Adrenal gland (tissue), 12 donors: Measurements from ENCODE around the gene ASCL2. TPM values are rescaled to one million over a fixed set of nuclear protein-coding genes. Genes with fewer than 3 reads are reported as not detected.

Source experiments
- DNase-seq, 7 donors: peaks; one replicate each; pipeline ENCODE4 v3.0.0-alpha.2; 2019 to 2020
- H3K27ac ChIP-seq, 5 donors: fragments of 200-600 bp; sonication (generic) in 4 of 5; 1 replicate in 3 of 5; 2 replicates in 2 of 5; pipeline versions ENCODE4 v1.5.1 to v1.8.0; 2016 to 2020; ENCODE audit warnings: mild to moderate bottlenecking in 1 of 5
- H3K27me3 ChIP-seq: fragments of 200-600 bp; 2 replicates; pipeline ENCODE4 v1.8.0; 2021
- H3K36me3 ChIP-seq, 2 donors: fragments of 200-600 bp; replicated peaks in 1 of 2; 1 replicate in 1 of 2; 2 replicates in 1 of 2; pipeline versions ENCODE4 v1.5.1 to v1.8.0; 2018 to 2022
- H3K4me1 ChIP-seq, 2 donors: fragments of 200-600 bp; replicated peaks in 1 of 2; 1 replicate in 1 of 2; 2 replicates in 1 of 2; pipeline versions ENCODE4 v1.5.1 to v1.8.0; 2018 to 2021
- H3K4me3 ChIP-seq, 4 donors: fragments of 200-600 bp; sonication (generic) in 3 of 4; one replicate each; pipeline ENCODE4 v1.5.1; 2016 to 2018
- H3K9me3 ChIP-seq, 3 donors: fragments of 200-600 bp; sonication (generic) in 1 of 3; replicated peaks in 1 of 3; 1 replicate in 2 of 3; 2 replicates in 1 of 3; pipeline versions ENCODE4 v1.5.1 to v1.8.0; 2016 to 2021
- CTCF ChIP-seq, 6 experiments: fragments of 450-650 bp in 4 of 6; fragments of 200-600 bp in 2 of 6; sonication (generic) in 1 of 6; IDR thresholded peaks; 1 replicate in 5 of 6; 2 replicates in 1 of 6; pipeline versions ENCODE4 v1.5.1 to v1.8.0; 2016 to 2021; ENCODE audit warnings: antibody characterized with exemption in 6 of 6, mild to moderate bottlenecking in 2 of 6, moderate library complexity in 1 of 6
- POLR2A ChIP-seq, 2 donors: fragments of 450-650 bp; IDR thresholded peaks; one replicate each; pipeline ENCODE4 v1.6.1; 2017; ENCODE audit warnings: antibody characterized with exemption in 2 of 2, mild to moderate bottlenecking in 2 of 2, moderate library complexity in 1 of 2
- WGBS, 4 donors: extraction: QIAGEN DNeasy Blood & Tissue Kit in 2 of 4; methylation state at CpG; one replicate each; pipeline versions ENCODE4 v1.1.5 to v1.1.7; 2013 to 2017; 5-methylcytosine and 5-hydroxymethylcytosine counted together
- intact Hi-C, 2 donors: fragments of 100-400 bp; cut with DNase I; formaldehyde crosslinking; loops; one replicate each; pipeline versions ENCODE4 v1.14.1 to v1.15.0; 2022 to 2023
- polyA plus RNA-seq, 3 donors: library from polyadenylated mRNA; stranded (reverse); fragments of 200-250 nt in 2 of 3; fragments of 350-450 nt in 1 of 3; fragmentation: Illumina TruSeq in 1 of 3; extraction: RNeasy Lipid Tissue Mini Kit (QIAGEN cat#74804) in 1 of 3; gene quantifications; one replicate each; pipeline ENCODE4 v1.2.3, GENCODE V29; 2013 to 2014
- total RNA-seq, 9 donors: library from RNA; depleted of rRNA in 4 of 9; stranded (reverse); fragments of >200 nt in 4 of 9; fragments of 120-200 nt in 1 of 9; fragmentation: NEBNext Ultra II Directional in 1 of 9; extraction: Animal tissue kit (Norgen Biotek cat#: 25700) in 1 of 9; gene quantifications; one replicate each; pipeline versions ENCODE4 v1.1.0 to v1.2.4, GENCODE V29; 2013 to 2023
- donor health status: healthy with polysubstance abuse.
- donor health status: Bipolar disorder and iron deficiency.
- donor health status: DM: yes; HTN: yes; CAD: no.
- donor health status: DM: no; HTN: no; CAD: no.
- donor health status: DM: no; HTN: no; CAD: no.
- donor health status: DM: yes; HTN: yes; CAD: no.

Gene ASCL2
- total and polyA plus RNA-seq, 12 donors = 0.11 to 2.2 (median 0.77) TPM; not detected in 2

DNA sequence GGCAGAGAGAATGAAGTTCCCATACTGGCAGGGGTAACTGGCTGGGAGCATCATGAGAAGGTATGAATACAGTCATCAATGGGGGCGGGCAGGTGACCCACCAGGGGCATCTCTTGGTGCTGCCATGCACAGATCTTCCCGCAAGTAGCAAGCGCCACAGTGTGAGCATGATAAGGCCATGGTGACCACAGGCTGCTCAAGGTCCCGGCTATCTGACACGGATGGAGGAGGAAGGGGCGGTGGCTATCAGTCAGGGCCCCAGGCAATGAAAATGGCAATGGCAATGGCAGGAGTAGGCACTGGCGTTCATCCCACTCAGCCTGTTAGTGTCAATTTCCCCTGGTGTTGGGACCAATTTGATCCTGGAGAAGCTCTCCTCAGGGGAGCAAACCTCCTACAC is 21.6 kb downstream of the ASCL2 start:
- DNase-seq = peak in 1 of 7 donors; percentile 35
- no peak for TF ChIP-seq CTCF (IDR thresholded peaks at IDR 0.05)
- no peak for TF ChIP-seq POLR2A (IDR thresholded peaks at IDR 0.05)
- Histone ChIP-seq H3K9me3 (no peaks in the 10 kb centered on the region), H3K4me3 (no peak overlapping the region), H3K36me3 (no peaks in the 10 kb centered on the region), H3K27me3 (no peaks in the 10 kb centered on the region), H3K4me1 (no peaks in the 10 kb centered on the region), H3K27ac (no peak overlapping the region)
- WGBS, 4 donors = 81 to 88% (median 86%) methylated on average over 3 to 7 of the region's 7 CpGs
- intact Hi-C loops = no loop called here

- H3K9me3 ChIP-seq = no peaks in the 10 kb centered on the region
- WGBS, 4 donors = 83 to 90% (median 86%) methylated on average over 9 to 11 of the region's 11 CpGs
- no peak overlapping the region for H3K4me3 ChIP-seq
- H3K27ac ChIP-seq = no peak overlapping the region
- no peaks in the 10 kb centered on the region for H3K27me3 ChIP-seq
- DNase-seq = no peak
- no peaks in the 10 kb centered on the region for H3K36me3 ChIP-seq
- intact Hi-C loops = no loop called here
- no peak for TF ChIP-seq POLR2A (IDR thresholded peaks at IDR 0.05)
- no peak for TF ChIP-seq CTCF (IDR thresholded peaks at IDR 0.05)
- H3K4me1 ChIP-seq = no peaks in the 10 kb centered on the region
Observed at GRCh38 chr11:2248242-2248641, 22.1 kb downstream of the ASCL2 start.

DNA sequence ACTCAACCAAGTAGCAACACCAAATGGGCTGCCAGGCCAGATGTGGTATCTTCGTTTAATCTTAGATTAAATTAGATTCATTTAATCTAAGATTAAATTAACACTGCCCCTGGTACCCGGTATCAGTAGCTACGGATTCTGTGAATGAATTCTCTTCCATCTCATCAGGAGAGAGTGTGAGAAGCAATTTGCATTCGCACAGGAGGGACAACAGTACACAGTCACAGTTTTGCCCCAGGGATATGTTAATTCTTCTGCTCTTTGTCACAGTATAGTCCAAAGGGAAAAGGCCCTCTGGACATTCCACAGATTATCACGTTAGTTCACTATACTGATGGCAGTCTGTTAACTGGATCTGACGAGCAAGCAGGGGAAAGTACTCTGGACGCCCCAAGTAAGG is 22.9 kb downstream of the ASCL2 start:
- Histone ChIP-seq H3K4me1 (no peaks in the 10 kb centered on the region), H3K4me3 (no peak overlapping the region), H3K27ac (no peak overlapping the region), H3K36me3 (no peaks in the 10 kb centered on the region), H3K9me3 (peaks cover 0 to 6% (median 0%) of the 10 kb centered on the region in 3 donors), H3K27me3 (peaks cover 3% of the 10 kb centered on the region)
- 69 to 83% (median 74%) methylated on average over 7 of the region's 7 CpGs for WGBS, 4 donors
- TF ChIP-seq CTCF (IDR thresholded peaks at IDR 0.05) (no peak), POLR2A (IDR thresholded peaks at IDR 0.05) (no peak)
- no peak for DNase-seq
- intact Hi-C loops = no loop called here

- intact Hi-C loops = no loop called here
- 49 to 66% (median 59%) methylated on average over 3 of the region's 3 CpGs for WGBS, 4 donors
- H3K27ac ChIP-seq = no peak overlapping the region
Observed at GRCh38 chr11:2240834-2241233, 29.6 kb downstream of the ASCL2 start.

More at GRCh38 chr11:2240834-2241233, 29.6 kb downstream of the ASCL2 start:
- Histone ChIP-seq H3K4me1 (no peaks in the 10 kb centered on the region), H3K36me3 (no peaks in the 10 kb centered on the region), H3K4me3 (no peak overlapping the region), H3K27me3 (peaks cover 5% of the 10 kb centered on the region), H3K9me3 (peaks cover 0 to 12% (median 0%) of the 10 kb centered on the region in 3 donors)
- DNase-seq = no peak
- TF ChIP-seq CTCF (IDR thresholded peaks at IDR 0.05) (no peak), POLR2A (IDR thresholded peaks at IDR 0.05) (no peak)
